ENCODE data around the gene BPIFB3. TPM values are rescaled to one million over a fixed set of nuclear protein-coding genes. Genes with fewer than 3 reads are reported as not detected.

BPIFB3 gene
- total RNA-seq, 1 experiment from 2014 or later = not detected

GRCh38 chr20:33072813-33073212, 19.1 kb downstream of the BPIFB3 start:
- TF ChIP-seq ZNF425 (CRISPR knock-in tag; conservative IDR thresholded peaks at IDR 0.05) = no peak
- no peak for TF ChIP-seq NR2C2 (CRISPR knock-in tag; IDR thresholded peaks at IDR 0.05)
- TF ChIP-seq HMGXB4 (CRISPR knock-in tag; IDR thresholded peaks at IDR 0.05) = no peak
- TF ChIP-seq USF2 (CRISPR knock-in tag; IDR thresholded peaks at IDR 0.05) = no peak
- no peak for TF ChIP-seq ZNF121 (CRISPR knock-in tag; IDR thresholded peaks at IDR 0.05)
- TF ChIP-seq ZNF396 (CRISPR knock-in tag; IDR thresholded peaks at IDR 0.05; ENCODE audit: borderline replicate concordance) = no peak
- no peak for TF ChIP-seq FOXJ3 (CRISPR knock-in tag; IDR thresholded peaks at IDR 0.05; ENCODE audit: borderline replicate concordance)
- no peak for TF ChIP-seq USF1 (CRISPR knock-in tag; IDR thresholded peaks at IDR 0.05)
- no peak for TF ChIP-seq MXD4 (CRISPR knock-in tag; IDR thresholded peaks at IDR 0.05; ENCODE audit: borderline replicate concordance)
- TF ChIP-seq IRF1 (CRISPR knock-in tag; IDR thresholded peaks at IDR 0.05) = no peak
- no peak for TF ChIP-seq CTCF (IDR thresholded peaks at IDR 0.05)
- no peak for TF ChIP-seq CREB1 (CRISPR knock-in tag; IDR thresholded peaks at IDR 0.05)
- TF ChIP-seq GABPB1 (CRISPR knock-in tag; IDR thresholded peaks at IDR 0.05) = no peak
- no peak for TF ChIP-seq ATF1 (CRISPR knock-in tag; IDR thresholded peaks at IDR 0.05)
- no peak for TF ChIP-seq ATF2 (CRISPR knock-in tag; IDR thresholded peaks at IDR 0.05; ENCODE audit: borderline replicate concordance, low read depth)
- H3K9me3 Mint-ChIP-seq = peaks cover 5% of the 10 kb centered on the region
- ChIA-PET CTCF (interaction anchor here (1.0 kb wide), 1 partner anchor 77 kb away, joined by 3 read pairs; no protein-coding TSS in a partner anchor), POLR2A (no interaction called here)
- H3K36me3 Mint-ChIP-seq = no peaks in the 10 kb centered on the region
- H3K27me3 Mint-ChIP-seq (ENCODE audit: low read depth) = no peaks in the 10 kb centered on the region; the same call in 1 of the 2 replicates
- DNase-seq (ENCODE audit: low spot score) (no peak), ATAC-seq (no peak)
- no peaks in the 10 kb centered on the region for H3K4me1 Mint-ChIP-seq
- no peak overlapping the region for H3K27ac Mint-ChIP-seq
- H3K4me3 Mint-ChIP-seq = no peak overlapping the region

GRCh38 chr20:33074675-33075074, 21.0 kb downstream of the BPIFB3 start:
- Mint-ChIP-seq H3K4me1 (no peaks in the 10 kb centered on the region), H3K9me3 (peaks cover 5% of the 10 kb centered on the region), H3K36me3 (no peaks in the 10 kb centered on the region), H3K27me3 (ENCODE audit: low read depth) (no peaks in the 10 kb centered on the region; the same call in 1 of the 2 replicates), H3K4me3 (no peak overlapping the region), H3K27ac (no peak overlapping the region)
- ATAC-seq = no peak
- no peak for DNase-seq (ENCODE audit: low spot score)
- CTCF ChIA-PET = interaction anchor here (1.2 to 1.3 kb wide), 2 partner anchors 79 to 180 kb away, joined by 3 to 5 read pairs; no protein-coding TSS in a partner anchor
- POLR2A ChIA-PET = no interaction called here
- no peak for TF ChIP-seq MXD4 (CRISPR knock-in tag; IDR thresholded peaks at IDR 0.05; ENCODE audit: borderline replicate concordance)
- TF ChIP-seq ETV6 (CRISPR knock-in tag; IDR thresholded peaks at IDR 0.05) = no peak
- TF ChIP-seq HMGXB4 (CRISPR knock-in tag; IDR thresholded peaks at IDR 0.05) = no peak
- no peak for TF ChIP-seq TEAD1 (CRISPR knock-in tag; IDR thresholded peaks at IDR 0.05)
- TF ChIP-seq MLX (CRISPR knock-in tag; IDR thresholded peaks at IDR 0.05) = no peak
- no peak for TF ChIP-seq ZNF423 (CRISPR knock-in tag; IDR thresholded peaks at IDR 0.05)
- TF ChIP-seq CBFB (CRISPR knock-in tag; IDR thresholded peaks at IDR 0.05; ENCODE audit: low read depth) = no peak
- TF ChIP-seq CTCF (IDR thresholded peaks at IDR 0.05) = no peak

All from WTC11 (cell line).